ENCODE results near the gene CHST1. TPM values are rescaled to one million over a fixed set of nuclear protein-coding genes. Genes with fewer than 3 reads are reported as not detected.

Gene CHST1
- total RNA-seq, 1 experiment from 2014 or later, result not detected

- Histone ChIP-seq H3K27ac (ENCODE audit: low read length) (no peak overlapping the region), H3K9me2 (replicated peaks; ENCODE audit: low read length) (no peaks in the 10 kb centered on the region), H3K9ac (ENCODE audit: low read length) (no peak overlapping the region), H3K9me3 (ENCODE audit: low read length) (no peaks in the 10 kb centered on the region), H3K36me3 (ENCODE audit: low read depth, low read length) (no peaks in the 10 kb centered on the region), H3K4me3 (ENCODE audit: low read length) (no peak overlapping the region), H2AFZ (ENCODE audit: low read length) (no peak overlapping the region), H3K4me1 (ENCODE audit: insufficient read depth, low read length) (no peaks in the 10 kb centered on the region), H3K27me3 (ENCODE audit: low read length) (peaks cover 91% of the 10 kb centered on the region), H3F3A (ENCODE audit: low read length, unreplicated experiment) (no peaks in the 10 kb centered on the region), H3K4me2 (ENCODE audit: low read length) (no peak overlapping the region), H3K79me2 (ENCODE audit: low read length) (no peaks in the 10 kb centered on the region), H4K20me1 (ENCODE audit: low read length) (no peaks in the 10 kb centered on the region)
- intact Hi-C loops (cut with micrococcal nuclease), result no loop called here
- no peak for ATAC-seq
- ChIA-PET CTCF (interaction anchor here (0.6 to 0.7 kb wide), 2 partner anchors 38 to 415 kb away, joined by 3 to 8 read pairs; no protein-coding TSS in a partner anchor), POLR2A (ENCODE audit: unreplicated experiment) (no interaction called here)
- TF ChIP-seq EZH2 (IDR thresholded peaks at IDR 0.05; ENCODE audit: low read length, unreplicated experiment) (no peak), EZH2phosphoT487 (IDR thresholded peaks at IDR 0.05; ENCODE audit: borderline replicate concordance, low read length) (no peak), CTCF (conservative IDR thresholded peaks at IDR 0.05; ENCODE audit: low read depth, low read length) (no peak)
- no TSS peak for BruUV-seq (replicated peaks)
- no peak for DNase-seq
These were observed 20.6 kb upstream of the CHST1 start for GRCh38 chr11:45685964-45686537.

- POLR2A ChIA-PET (ENCODE audit: unreplicated experiment), result no interaction called here
- Histone ChIP-seq H3F3A (ENCODE audit: low read length, unreplicated experiment) (no peaks in the 10 kb centered on the region), H3K36me3 (ENCODE audit: low read depth, low read length) (no peaks in the 10 kb centered on the region), H2AFZ (ENCODE audit: low read length) (no peak overlapping the region), H3K9ac (ENCODE audit: low read length) (no peak overlapping the region), H3K4me3 (ENCODE audit: low read length) (no peak overlapping the region), H3K9me2 (replicated peaks; ENCODE audit: low read length) (no peaks in the 10 kb centered on the region), H3K79me2 (ENCODE audit: low read length) (no peaks in the 10 kb centered on the region), H4K20me1 (ENCODE audit: low read length) (no peaks in the 10 kb centered on the region), H3K4me1 (ENCODE audit: insufficient read depth, low read length) (no peaks in the 10 kb centered on the region), H3K4me2 (ENCODE audit: low read length) (no peak overlapping the region), H3K27ac (ENCODE audit: low read length) (no peak overlapping the region), H3K27me3 (ENCODE audit: low read length) (peaks cover 98% of the 10 kb centered on the region), H3K9me3 (ENCODE audit: low read length) (no peaks in the 10 kb centered on the region)
- ATAC-seq, result no peak
- no TSS peak for BruUV-seq (replicated peaks)
- no peak for DNase-seq
- intact Hi-C loops (cut with micrococcal nuclease), result no loop called here
- TF ChIP-seq EZH2phosphoT487 (IDR thresholded peaks at IDR 0.05; ENCODE audit: borderline replicate concordance, low read length) (no peak), EZH2 (IDR thresholded peaks at IDR 0.05; ENCODE audit: low read length, unreplicated experiment) (no peak), CTCF (conservative IDR thresholded peaks at IDR 0.05; ENCODE audit: low read depth, low read length) (no peak)
- CTCF ChIA-PET, result no interaction called here
These were observed 19.0 kb upstream of the CHST1 start for GRCh38 chr11:45684440-45684839.

- CTCF ChIA-PET, result no interaction called here
- Histone ChIP-seq H3F3A (ENCODE audit: low read length, unreplicated experiment) (no peaks in the 10 kb centered on the region), H3K27me3 (ENCODE audit: low read length) (peaks cover 88% of the 10 kb centered on the region), H3K36me3 (ENCODE audit: low read depth, low read length) (no peaks in the 10 kb centered on the region), H4K20me1 (ENCODE audit: low read length) (no peaks in the 10 kb centered on the region), H3K9me2 (replicated peaks; ENCODE audit: low read length) (no peaks in the 10 kb centered on the region), H3K27ac (ENCODE audit: low read length) (no peak overlapping the region), H3K79me2 (ENCODE audit: low read length) (no peaks in the 10 kb centered on the region), H3K4me1 (ENCODE audit: insufficient read depth, low read length) (no peaks in the 10 kb centered on the region), H2AFZ (ENCODE audit: low read length) (no peak overlapping the region), H3K9ac (ENCODE audit: low read length) (no peak overlapping the region), H3K9me3 (ENCODE audit: low read length) (no peaks in the 10 kb centered on the region), H3K4me2 (ENCODE audit: low read length) (no peak overlapping the region), H3K4me3 (ENCODE audit: low read length) (no peak overlapping the region)
- POLR2A ChIA-PET (ENCODE audit: unreplicated experiment), result no interaction called here
- DNase-seq (no peak), ATAC-seq (no peak)
- intact Hi-C loops (cut with micrococcal nuclease), result no loop called here
- no peak for TF ChIP-seq EZH2 (IDR thresholded peaks at IDR 0.05; ENCODE audit: low read length, unreplicated experiment)
- no peak for TF ChIP-seq EZH2phosphoT487 (IDR thresholded peaks at IDR 0.05; ENCODE audit: borderline replicate concordance, low read length)
- TF ChIP-seq CTCF (conservative IDR thresholded peaks at IDR 0.05; ENCODE audit: low read depth, low read length), result no peak
- BruUV-seq (replicated peaks), result no TSS peak
These were observed 18.0 kb upstream of the CHST1 start for GRCh38 chr11:45683271-45684058.

Measured in PC-3 (cell line).